Measurements from ENCODE around the gene ACAP3.

Gene ACAP3

GRCh38 chr1:1286313-1287261 is 21.1 kb downstream of the ACAP3 start:
- no peak for DNase-seq (ENCODE audit: low read depth in 3 of 3, low spot score in 1 of 3)

GRCh38 chr1:1285611-1286311 is 22.0 kb downstream of the ACAP3 start:
- DNase-seq (ENCODE audit: low read depth in 3 of 3, low spot score in 1 of 3): no peak

DNA sequence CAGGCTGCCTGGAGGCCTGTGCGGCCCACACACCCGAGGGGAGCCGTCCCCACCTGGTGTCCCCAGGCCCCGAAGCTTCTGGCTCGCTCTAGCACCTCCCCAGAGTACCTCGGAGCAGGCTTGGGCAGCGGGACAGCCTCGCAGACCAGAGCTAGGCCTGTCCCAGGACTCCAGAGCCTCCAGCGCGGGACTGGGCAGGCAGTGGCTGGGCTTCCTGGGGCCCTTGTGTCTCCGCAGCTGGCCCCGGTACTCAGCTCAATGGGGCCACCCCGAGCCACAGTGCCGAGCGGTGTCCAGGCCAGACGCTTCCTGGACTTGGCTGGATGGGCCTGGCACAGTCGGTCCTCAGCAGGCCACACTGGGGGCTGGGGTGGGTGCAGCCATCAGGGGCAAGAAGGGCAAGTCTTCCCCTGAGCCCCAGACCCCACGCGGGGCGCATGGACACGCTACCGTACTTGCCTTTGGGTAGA is 22.6 kb downstream of the ACAP3 start:
- DNase-seq (ENCODE audit: low read depth in 3 of 3, low spot score in 1 of 3): no peak

DNA sequence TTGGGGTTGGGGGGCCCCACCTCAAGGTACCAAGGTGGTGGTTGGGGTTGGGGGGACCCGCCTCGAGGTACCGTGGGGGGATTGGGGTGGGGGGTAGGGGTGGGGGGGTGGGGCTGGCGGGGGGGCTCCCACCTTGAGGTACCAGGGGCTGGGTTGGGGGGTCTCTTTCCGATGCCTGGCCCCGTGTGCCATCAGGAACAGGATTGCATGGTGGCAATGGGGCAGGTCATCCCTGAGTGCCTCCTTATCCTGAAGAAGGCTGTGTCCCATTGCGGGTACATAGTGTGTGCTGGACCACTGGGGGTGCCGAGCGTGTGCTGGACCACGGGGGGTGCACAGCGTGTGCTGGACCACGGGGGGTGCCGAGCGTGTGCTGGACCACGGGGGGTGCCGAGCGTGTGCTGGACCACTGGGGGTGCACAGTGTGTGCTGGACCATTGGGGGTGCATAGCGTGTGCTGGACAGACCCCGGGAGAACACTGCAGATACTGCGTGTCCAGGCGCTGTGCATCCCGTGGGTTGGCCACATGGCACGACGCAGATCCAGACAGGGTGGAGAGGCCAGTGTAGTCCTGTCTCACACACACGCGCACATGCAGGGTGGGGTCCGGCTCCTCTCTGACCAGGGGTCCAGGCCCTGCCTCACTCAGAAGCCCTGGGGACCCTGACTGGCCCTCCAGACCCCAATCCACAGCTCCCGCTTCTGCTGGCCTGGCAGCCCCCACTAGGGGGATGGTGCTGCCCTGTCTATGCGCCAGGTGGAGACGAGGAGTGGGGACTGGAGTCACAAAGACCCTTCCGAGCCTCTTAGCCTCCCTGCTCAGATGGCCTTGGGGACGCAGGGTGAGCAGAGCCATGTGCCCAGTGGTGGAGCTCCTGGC is 23.3 kb downstream of the ACAP3 start:
- DNase-seq (ENCODE audit: low read depth in 3 of 3, low spot score in 1 of 3): no peak

DNA sequence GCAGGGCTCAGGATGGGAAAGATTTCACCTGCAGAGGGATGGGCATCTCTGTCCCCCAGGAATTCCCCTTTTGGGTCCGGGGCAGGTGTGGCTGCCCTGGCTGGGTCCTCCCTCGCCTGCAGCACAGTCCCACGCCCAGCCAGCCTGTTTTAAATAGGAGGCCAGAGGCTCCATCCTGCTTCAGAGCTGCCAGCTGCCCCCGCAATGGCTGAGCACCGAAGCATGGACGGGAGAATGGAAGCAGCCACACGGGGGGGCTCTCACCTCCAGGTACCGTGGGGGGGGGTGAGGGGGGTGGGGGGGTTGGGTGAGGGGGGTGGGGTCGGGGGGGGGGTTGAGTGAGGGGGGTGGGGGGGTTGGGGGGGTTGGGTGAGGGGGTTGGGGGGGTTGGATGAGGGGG is 23.9 kb downstream of the ACAP3 start:
- DNase-seq (ENCODE audit: low read depth in 3 of 3, low spot score in 1 of 3): no peak

GRCh38 chr1:1282998-1283397 is 24.7 kb downstream of the ACAP3 start:
- no peak for DNase-seq (ENCODE audit: low read depth in 3 of 3, low spot score in 1 of 3)

DNA sequence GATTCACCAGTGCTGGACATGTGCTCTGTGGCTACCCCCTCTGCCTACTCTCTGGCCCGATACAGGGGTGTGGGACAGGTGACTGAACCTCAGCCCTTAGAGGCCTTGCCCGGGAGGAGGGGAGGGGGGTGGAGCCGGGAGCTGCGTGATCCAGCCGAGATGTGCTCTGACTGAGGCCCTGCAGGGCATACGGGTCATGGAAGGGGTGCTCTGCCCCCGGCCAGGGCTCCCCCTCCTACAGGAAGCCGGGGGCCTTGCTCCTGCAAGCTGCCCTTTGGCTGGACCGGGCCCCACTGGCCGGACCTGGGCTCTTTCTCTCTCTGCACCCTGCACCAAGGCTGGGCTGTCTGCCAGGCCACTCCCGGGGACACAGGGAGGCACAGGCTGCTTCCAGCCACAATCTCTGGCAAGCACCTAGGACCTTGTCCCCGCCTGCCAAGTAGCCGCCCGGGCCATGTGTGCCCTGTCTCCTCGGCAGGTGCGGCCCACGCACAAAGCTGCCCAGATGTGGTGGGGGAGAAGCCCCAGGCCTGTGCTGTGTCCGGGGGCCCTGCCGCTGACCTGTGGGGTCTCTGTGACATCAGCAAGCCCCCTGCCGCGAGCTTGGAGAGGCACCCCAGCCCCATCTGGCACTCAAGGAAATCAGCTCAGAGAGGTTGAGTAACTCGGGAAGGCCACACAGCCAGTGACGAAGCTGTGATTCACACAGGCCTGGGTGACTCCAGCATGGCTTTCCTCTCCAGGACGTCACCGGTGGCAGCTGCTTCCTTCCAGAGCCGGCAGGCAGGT is 26.0 kb downstream of the ACAP3 start:
- DNase-seq (ENCODE audit: low read depth in 3 of 3, low spot score in 1 of 3): no peak

GRCh38 chr1:1280782-1281481 is 26.8 kb downstream of the ACAP3 start:
- DNase-seq (ENCODE audit: low read depth in 3 of 3, low spot score in 1 of 3): no peak

DNA sequence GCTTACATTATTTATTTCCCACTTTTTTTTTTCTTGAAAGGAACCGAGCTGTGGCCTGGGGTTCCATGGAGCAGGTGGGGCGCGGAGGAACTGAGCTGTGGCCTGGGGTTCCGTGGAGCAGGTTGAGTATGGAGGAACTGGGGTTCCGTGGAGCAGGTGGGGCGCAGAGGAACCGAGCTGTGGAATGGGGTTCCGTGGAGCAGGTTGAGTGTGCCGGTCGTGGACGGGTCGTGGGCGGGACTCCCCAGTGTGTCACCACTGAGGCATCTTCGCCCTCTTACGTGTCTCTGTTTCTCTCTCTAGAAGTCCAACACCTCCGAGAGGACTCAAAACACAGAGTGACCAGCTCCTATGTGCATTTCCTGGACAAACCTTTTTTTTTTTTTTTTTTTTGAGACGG is 28.7 kb downstream of the ACAP3 start:
- no peak for DNase-seq (ENCODE audit: low read depth in 3 of 3, low spot score in 1 of 3)

DNA sequence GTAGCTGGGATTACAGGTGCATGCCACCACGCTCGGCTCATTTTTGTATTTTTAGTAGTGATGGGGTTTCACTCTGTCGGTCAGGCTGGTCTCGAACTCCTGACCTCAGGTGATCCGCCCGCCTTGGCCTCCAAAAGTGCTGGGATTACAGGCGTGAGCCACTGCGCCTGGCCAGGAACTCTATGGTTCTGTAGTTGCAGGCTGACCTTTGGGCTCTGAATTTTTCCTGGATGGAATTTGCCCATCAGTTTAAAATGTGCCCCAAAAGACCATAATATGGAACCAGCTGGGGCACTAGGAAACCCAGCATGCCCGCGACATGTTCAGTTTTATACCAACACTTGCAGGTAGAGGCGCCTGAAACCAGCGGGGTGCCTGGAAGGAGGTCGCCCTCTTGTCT is 29.1 kb downstream of the ACAP3 start:
- DNase-seq (ENCODE audit: low read depth in 3 of 3, low spot score in 1 of 3): no peak

GRCh38 chr1:1275836-1276235 is 31.9 kb downstream of the ACAP3 start:
- no peak for DNase-seq (ENCODE audit: low read depth in 3 of 3, low spot score in 1 of 3)

GRCh38 chr1:1274931-1275431 is 32.7 kb downstream of the ACAP3 start:
- no peak for DNase-seq (ENCODE audit: low read depth in 3 of 3, low spot score in 1 of 3)

GRCh38 chr1:1274299-1274930 is 33.3 kb downstream of the ACAP3 start:
- DNase-seq (ENCODE audit: low read depth in 3 of 3, low spot score in 1 of 3): no peak

DNA sequence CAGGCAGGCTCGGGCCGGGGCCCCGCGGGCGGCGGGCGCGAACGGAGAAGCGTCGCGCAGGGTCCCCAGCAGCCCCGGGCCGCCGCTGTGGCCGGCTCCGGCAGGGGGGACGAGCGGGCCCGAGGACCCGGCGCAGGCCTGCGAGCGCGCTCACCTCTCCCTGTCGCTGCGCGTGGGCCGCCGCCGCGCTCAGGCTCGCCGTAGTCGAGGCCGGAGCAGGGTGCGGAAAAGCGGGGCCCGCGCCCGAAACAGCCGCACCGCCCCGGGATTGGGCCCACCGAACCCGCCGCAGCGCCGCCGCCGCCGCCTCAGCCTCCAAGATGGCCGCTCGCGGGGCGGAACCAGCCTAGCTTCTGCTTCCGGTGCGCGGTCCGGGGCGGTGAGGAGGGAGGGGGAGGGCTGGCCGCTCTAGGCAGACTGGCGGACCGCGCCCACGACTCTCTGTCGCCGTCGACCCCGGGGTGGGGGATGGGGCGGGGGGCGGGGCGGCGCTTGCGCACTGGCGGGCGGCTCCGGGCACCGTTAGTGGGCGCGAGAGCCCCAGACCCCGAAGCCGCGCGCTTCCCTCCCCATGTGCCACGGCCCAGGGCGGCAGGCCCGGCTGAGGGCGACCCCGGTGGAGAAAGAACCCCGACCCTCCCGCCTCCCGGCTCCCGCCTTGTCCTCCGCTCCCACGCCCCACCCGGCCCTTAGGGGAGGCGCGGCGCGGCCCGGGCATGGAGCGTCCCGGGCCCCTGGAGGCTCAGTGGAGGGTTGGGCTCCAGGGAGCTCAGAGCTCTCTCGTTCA is 34.0 kb downstream of the ACAP3 start, which contains the start of gene UBE2J2:
Gene UBE2J2, minus strand, starts transcription at position 343 of the 787 bp plus-strand sequence. CDS start 5,862 bp downstream, outside the sequence.
- DNase-seq (ENCODE audit: low read depth in 3 of 3, low spot score in 1 of 3): peak; percentile 87 to 90 (median 90)

DNA sequence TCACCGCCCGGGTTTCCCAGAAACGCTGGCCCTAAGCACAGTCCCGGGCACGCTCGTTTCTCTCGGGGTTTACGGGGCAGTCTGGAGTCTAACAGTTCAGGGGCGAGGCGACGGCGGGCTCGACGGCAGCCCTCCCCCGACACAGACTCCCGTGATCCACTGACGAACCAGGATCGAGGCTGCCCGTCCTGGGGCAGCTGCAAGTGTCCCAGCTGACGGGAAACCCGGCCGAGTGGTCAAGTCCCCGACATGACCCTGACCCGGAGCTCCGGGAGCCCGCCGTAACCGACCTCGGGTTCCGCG is 34.6 kb downstream of the ACAP3 start:
- no peak for DNase-seq (ENCODE audit: low read depth in 3 of 3, low spot score in 1 of 3)

DNA sequence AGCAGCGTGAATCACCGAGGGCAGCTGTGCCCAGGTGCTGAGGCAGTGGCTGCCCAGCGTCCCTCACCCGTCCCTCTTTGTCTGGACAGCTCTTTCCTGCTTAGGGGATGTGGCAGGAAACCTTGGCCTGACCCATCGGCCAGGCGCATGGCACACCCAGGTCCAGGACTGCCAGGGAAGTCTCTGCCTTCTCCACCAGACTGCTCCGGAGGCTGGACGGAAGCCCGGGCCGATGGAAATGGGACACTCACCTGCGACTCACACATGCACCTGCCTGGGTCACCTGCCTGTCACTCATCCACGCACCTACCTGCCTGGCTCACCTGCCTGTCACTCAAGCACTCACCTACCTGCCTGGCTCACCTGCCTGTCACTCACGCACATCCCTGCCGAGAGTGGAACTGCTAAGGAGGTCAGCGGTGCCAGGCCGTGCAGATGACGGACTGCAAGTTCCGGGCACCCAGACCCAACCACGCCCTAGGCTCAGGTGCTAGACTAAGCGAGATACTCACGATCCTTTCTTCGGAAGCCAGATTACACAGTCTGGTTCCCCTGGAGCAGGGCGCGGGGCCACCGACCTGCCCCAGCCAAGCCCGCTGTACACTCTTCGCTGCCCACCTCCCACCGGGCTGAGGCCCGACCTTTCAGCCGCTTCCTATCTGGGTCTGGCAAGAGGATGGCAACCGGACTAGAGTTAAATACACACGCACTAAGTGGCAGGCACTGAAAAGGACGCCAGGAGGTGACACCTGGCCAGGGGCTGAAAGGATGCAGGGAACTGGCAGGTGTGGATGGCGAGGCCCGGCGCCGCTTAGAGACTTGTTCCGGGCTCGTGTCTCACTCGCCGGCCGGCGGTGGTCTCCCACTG is 35.2 kb downstream of the ACAP3 start:
- DNase-seq (ENCODE audit: low read depth in 3 of 3, low spot score in 1 of 3): no peak

DNA sequence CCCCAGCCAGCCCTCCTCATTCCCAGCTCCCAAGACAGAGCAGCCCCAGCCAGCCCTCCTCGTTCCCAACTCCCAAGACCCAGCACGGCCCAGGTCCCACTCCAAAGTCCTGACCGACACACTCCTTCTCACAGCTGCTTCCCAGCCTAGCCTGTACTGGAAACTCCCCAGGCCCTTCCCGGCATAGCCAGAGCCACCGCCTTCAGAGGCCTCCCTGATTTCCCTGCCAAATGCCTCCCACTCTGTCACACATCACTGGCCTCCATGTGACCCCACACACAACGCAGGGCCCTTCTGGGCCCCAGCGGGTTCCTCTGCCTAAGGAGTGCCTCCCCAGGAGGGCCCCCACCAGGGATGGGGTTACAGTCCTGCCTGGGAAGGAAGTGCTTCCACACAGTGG is 36.9 kb downstream of the ACAP3 start:
- no peak for DNase-seq (ENCODE audit: low read depth in 3 of 3, low spot score in 1 of 3)

GRCh38 chr1:1268284-1268682 is 39.4 kb downstream of the ACAP3 start:
- DNase-seq (ENCODE audit: low read depth in 3 of 3, low spot score in 1 of 3): no peak

Data from stimulated activated CD4-positive, alpha-beta T cell treated with anti-CD3 and anti-CD28 coated beads, TNF-alpha, amount 100 ng/mL, for 1 hour (primary cell).